ENCODE data around the gene CHID1.

DNA sequence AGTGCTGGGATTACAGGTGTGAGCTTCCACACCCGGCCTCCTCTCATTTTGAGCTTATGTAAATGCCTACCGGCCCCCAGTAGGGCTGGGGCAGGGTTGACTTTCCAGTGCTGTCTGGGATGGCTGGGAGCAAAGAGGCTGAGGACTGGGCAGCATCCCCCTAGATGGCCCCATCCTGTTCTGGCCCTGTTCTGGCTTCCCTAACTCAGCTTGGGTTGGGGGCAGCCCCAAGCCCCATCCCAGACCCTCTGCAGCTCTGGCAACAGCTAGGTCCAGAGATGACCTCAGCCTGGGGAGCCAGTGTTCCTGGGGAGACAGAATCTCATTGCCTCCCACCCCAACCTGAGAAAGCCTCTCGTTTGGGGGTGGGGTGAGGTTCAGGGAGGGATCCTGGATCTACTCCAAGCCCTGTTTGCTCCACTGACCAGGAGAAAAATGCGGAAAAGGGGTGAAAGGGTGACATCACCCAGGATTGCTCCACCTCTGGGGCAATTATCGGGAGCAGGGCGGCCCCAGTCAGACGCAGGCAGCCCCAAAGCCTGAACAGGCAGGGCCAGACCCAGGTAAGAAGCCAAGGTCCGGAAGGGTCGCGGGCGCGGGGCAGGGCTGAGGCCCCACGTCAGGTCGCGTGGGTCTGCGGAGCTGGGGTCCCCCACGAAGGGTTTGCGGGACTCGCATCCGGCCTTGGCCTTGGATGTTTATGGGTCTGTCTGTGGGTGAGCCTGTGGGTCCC is 92.0 kb downstream of the CHID1 start, which contains the start of gene PNPLA2:
- TF ChIP-seq EZH2phosphoT487 (IDR thresholded peaks at IDR 0.05; ENCODE audit: insufficient read depth, low read depth) (no peak), EZH2 (IDR thresholded peaks at IDR 0.05; ENCODE audit: insufficient read depth, poor library complexity, severe bottlenecking) (no peak)
